ENCODE data around the gene CUEDC2. TPM values are rescaled to one million over a fixed set of nuclear protein-coding genes. Genes with fewer than 3 reads are reported as not detected.
A peak's percentile ranks its signal among the peaks of the same experiment; 100 is the strongest.

CUEDC2 gene
- total RNA-seq, 1 experiment from 2014 or later = 133 TPM

- in situ Hi-C loops (cut with HindIII; ENCODE audit: low sequenced_read_pairs) = no loop called here
- DNase-seq (ENCODE audit: low spot score) = no peak
These were observed 18.4 kb downstream of the CUEDC2 start for GRCh38 chr10:102413806-102414561.

- DNase-seq (ENCODE audit: low spot score) = peak; percentile 65
- in situ Hi-C loops (cut with HindIII; ENCODE audit: low sequenced_read_pairs) = no loop called here
These were observed 19.2 kb downstream of the CUEDC2 start for GRCh38 chr10:102413053-102413705.

GRCh38 chr10:102412293-102412692, 20.1 kb downstream of the CUEDC2 start:
- DNase-seq (ENCODE audit: low spot score) = no peak
- in situ Hi-C loops (cut with HindIII; ENCODE audit: low sequenced_read_pairs) = no loop called here

GRCh38 chr10:102411341-102412255, 20.8 kb downstream of the CUEDC2 start:
- in situ Hi-C loops (cut with HindIII; ENCODE audit: low sequenced_read_pairs) = no loop called here
- no peak for DNase-seq (ENCODE audit: low spot score)

GRCh38 chr10:102410429-102411073, 21.8 kb downstream of the CUEDC2 start:
- in situ Hi-C loops (cut with HindIII; ENCODE audit: low sequenced_read_pairs) = no loop called here
- no peak for DNase-seq (ENCODE audit: low spot score)

GRCh38 chr10:102409604-102410428, 22.6 kb downstream of the CUEDC2 start:
- in situ Hi-C loops (cut with HindIII; ENCODE audit: low sequenced_read_pairs) = no loop called here
- no peak for DNase-seq (ENCODE audit: low spot score)

GRCh38 chr10:102408728-102409603, 23.4 kb downstream of the CUEDC2 start:
- peak; percentile 24 for DNase-seq (ENCODE audit: low spot score)
- in situ Hi-C loops (cut with HindIII; ENCODE audit: low sequenced_read_pairs) = no loop called here

GRCh38 chr10:102408131-102408727, 24.1 kb downstream of the CUEDC2 start:
- no peak for DNase-seq (ENCODE audit: low spot score)
- in situ Hi-C loops (cut with HindIII; ENCODE audit: low sequenced_read_pairs) = no loop called here

- in situ Hi-C loops (cut with HindIII; ENCODE audit: low sequenced_read_pairs) = no loop called here
- DNase-seq (ENCODE audit: low spot score) = no peak
These were observed 24.8 kb downstream of the CUEDC2 start for GRCh38 chr10:102407425-102408130.

- no peak for DNase-seq (ENCODE audit: low spot score)
These were observed 25.6 kb downstream of the CUEDC2 start for GRCh38 chr10:102406815-102407214.

GRCh38 chr10:102405632-102406031, 26.7 kb downstream of the CUEDC2 start:
- DNase-seq (ENCODE audit: low spot score) = no peak
- in situ Hi-C loops (cut with HindIII; ENCODE audit: low sequenced_read_pairs) = no loop called here

More at GRCh38 chr10:102406815-102407214, 25.6 kb downstream of the CUEDC2 start:
- in situ Hi-C loops (cut with HindIII; ENCODE audit: low sequenced_read_pairs) = no loop called here

- in situ Hi-C loops (cut with HindIII; ENCODE audit: low sequenced_read_pairs) = no loop called here
- DNase-seq (ENCODE audit: low spot score) = no peak
These were observed 27.2 kb downstream of the CUEDC2 start for GRCh38 chr10:102405108-102405571.

GRCh38 chr10:102404361-102405107, 27.8 kb downstream of the CUEDC2 start:
- DNase-seq (ENCODE audit: low spot score) = no peak
- in situ Hi-C loops (cut with HindIII; ENCODE audit: low sequenced_read_pairs) = no loop called here

GRCh38 chr10:102403115-102403514, 29.3 kb downstream of the CUEDC2 start:
- in situ Hi-C loops (cut with HindIII; ENCODE audit: low sequenced_read_pairs) = no loop called here

GRCh38 chr10:102402512-102402896, 29.9 kb downstream of the CUEDC2 start:
- in situ Hi-C loops (cut with HindIII; ENCODE audit: low sequenced_read_pairs) = no loop called here
- DNase-seq (ENCODE audit: low spot score) = no peak

More at GRCh38 chr10:102403115-102403514, 29.3 kb downstream of the CUEDC2 start:
- DNase-seq (ENCODE audit: low spot score) = no peak

Data from G401 (cell line).